Activated gamma-delta T cell treated with Interleukin-2 at 50 U/mL for 16 hours (primary cell): Measurements from ENCODE around the gene S1PR2.
"Not testable (repeated sequence)": the region's sequence is repeated elsewhere in the genome, so short reads cannot be mapped to it uniquely, and the experiment has no call there.

Source experiments
- DNase-seq: peaks from one replicate; pipeline ENCODE4 v3.0.0-alpha.2; 2020

Gene S1PR2

GRCh38 chr19:10252707-10253106, 21.6 kb upstream of the S1PR2 start:
- DNase-seq, result no peak

GRCh38 chr19:10251792-10252694, 20.9 kb upstream of the S1PR2 start, which contains the start of gene MRPL4:
MRPL4 (plus strand) TSS chr19:10252214; CDS start chr19:10252254, 40 bp downstream.
- DNase-seq, result peak; percentile 96

- DNase-seq, result no peak
Measured at GRCh38 chr19:10246511-10246910, 15.4 kb upstream of the S1PR2 start.

DNA sequence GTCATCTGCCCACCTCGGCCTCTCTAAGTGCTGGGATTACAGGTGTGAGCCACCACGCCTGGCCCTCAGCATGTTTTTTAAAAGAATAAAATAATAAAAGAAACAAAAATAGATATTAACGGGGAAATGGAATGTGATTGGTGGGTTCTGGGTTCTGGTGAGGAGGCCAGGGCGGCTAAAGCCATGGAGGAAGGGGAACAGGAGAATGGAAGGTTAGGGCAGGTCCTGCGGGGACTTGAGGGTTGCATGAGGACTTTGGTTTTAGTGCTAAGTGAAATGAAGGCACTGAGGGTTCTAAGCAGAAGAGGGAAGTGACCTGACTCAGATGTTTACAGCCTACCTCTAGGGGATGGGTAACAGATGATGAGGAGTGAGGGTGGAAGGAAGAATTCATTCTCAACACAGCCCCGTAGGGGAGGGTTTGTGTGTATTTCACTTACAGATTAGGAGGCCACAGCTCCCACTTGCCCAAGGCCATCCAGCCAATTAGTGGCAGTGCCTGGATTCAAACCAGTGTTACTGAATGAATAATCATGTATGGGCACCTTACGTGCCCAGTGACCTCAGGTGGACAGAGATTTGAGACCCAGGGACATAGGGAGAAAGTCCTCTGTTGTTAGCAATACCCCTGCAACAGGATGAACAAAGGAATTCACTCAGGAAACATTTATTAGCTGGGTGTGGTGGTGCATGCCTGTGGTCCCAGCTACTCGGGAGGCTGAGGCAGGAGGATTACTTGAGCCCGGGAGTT, 14.2 kb upstream of the S1PR2 start:
- no peak for DNase-seq

DNA sequence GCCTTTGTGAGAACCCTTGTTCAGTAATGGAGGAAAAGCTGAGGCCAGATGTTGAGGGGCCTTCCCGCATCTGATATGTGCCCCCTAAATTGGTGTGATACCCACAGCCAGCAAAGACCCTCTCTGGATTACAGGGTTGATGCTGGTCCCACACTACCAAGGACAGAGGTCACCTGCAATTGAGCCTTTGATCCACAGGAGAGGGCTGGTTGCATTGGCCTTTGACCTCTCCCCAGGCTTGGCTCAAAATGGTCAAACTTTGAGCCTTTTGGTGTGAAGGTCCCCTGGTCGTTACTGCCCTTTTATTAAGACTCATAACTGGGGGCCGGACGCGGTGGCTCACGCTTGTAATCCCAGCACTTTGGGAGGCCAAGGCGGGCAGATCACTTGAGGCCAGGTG, 12.5 kb upstream of the S1PR2 start:
- DNase-seq, result no peak

DNA sequence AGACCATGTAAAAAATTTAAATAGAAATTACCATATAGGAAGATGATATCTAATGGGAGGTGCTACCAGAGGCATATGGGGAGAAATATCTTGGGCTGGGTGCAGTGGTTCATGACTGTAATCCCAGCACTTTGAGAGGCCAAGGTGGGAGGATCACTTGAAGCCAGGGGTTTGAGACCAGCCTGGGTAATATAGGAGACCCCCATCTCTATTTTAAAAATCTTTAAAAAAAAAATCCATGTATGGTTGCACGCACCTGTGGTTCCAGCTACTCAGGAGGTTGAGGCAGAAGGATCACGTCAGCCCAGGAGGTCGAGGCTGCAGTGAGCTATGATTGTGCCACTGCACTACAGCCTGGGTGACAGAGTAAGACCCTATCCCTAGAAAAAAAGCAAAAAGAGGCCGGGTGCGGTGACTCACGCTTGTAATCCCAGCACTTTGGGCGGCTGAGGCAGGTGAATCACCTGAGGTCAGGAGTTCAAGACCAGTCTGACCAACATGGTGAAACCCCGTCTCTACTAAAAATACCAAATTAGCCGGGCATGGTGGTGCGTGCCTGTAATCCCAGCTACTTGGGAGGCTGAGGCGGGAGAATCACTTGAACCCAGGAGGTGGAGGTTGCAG, 10.8 kb upstream of the S1PR2 start:
- not testable (repeated sequence) for DNase-seq

DNA sequence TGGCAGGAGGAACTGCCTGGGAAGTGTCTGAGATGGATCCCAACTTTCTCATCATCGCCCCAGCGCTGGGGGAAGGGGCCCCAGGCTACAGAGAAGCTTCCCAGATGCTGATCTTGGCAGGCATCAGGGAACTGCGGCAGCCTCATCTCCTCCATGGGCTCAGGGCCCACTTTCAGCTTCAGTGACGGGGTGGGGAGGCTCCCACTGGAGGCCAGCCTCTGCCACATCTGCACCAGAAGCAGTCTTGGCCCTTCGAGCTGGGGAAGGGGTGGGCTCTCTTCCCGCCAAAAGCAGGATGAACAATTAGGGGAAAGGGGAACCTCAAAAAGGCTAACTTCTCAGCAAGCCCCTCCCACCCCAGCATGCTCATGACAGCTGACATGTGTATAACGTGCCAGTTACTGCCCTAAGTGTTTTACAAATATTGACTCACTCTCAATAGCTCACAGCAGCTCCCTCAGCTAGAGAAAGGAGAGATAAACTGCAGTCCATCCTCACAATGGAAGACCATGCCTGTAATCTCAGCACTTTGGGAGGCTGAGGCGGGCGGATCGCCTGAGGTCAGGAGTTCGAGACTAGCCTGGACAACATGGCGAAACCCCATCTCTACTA, 7.1 kb upstream of the S1PR2 start:
- DNase-seq, result no peak

DNA sequence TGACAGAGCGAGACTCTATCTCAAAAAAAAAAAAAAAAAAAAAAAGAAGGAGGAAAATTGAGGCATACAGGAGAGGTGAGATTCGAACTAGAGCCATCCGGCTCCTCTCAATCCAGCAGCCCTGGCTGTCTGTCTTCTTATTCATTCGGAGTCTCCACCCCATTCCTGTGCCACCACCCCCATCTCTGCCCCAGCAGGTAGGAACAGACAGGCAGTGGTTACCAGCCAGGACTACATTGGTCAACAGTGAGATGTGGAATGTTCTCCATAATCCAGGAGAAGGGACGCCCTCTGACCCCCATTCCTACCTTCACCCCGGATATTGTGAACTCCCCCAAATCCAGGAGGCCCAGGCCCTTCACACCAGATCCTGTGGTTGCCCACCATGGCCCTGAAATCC, 6.6 kb upstream of the S1PR2 start:
- DNase-seq, result no peak

GRCh38 chr19:10235409-10235808, 4.3 kb upstream of the S1PR2 start:
- DNase-seq, result not testable (repeated sequence)

DNA sequence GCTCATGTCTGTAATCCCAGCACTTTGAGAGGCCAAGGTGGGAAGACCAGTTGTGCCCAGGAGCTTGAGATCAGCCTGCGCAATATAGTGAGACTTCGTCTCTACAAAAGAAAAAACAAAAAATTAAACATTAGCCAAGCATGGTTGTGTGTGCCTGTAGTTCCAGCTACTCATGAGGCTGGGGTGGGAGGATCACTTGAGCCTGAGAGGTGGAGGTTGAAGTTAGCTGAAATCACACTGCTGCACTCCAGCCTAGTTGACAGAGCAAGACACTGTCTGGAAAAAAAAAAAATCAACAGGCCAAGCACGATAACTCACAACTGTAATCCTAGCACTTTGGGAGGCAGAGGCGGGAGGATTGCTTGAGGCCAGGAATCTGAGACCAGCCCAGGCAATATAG, 3.9 kb upstream of the S1PR2 start:
- DNase-seq, result no peak

DNA sequence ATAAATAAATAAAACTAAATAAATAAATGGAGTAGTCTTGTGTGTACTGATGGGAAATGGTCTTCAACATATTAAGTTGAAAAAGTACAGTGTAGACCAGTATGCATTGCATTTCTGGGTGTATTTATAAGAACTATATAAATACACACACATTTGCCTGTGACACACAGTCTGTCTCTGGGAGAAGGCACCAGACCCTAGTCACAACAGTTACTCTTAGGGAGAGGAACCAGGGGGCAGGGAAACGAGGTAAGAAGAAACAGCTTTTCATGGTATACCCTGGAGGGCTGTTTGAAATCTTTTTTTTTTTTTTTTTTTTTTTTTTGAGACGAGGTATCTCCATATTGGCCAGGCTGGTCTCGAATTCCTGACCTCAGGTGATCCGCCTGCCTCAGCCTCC, 2.8 kb upstream of the S1PR2 start:
- no peak for DNase-seq

GRCh38 chr19:10231612-10232228, 589 bp upstream of the S1PR2 start:
- DNase-seq, result no peak

DNA sequence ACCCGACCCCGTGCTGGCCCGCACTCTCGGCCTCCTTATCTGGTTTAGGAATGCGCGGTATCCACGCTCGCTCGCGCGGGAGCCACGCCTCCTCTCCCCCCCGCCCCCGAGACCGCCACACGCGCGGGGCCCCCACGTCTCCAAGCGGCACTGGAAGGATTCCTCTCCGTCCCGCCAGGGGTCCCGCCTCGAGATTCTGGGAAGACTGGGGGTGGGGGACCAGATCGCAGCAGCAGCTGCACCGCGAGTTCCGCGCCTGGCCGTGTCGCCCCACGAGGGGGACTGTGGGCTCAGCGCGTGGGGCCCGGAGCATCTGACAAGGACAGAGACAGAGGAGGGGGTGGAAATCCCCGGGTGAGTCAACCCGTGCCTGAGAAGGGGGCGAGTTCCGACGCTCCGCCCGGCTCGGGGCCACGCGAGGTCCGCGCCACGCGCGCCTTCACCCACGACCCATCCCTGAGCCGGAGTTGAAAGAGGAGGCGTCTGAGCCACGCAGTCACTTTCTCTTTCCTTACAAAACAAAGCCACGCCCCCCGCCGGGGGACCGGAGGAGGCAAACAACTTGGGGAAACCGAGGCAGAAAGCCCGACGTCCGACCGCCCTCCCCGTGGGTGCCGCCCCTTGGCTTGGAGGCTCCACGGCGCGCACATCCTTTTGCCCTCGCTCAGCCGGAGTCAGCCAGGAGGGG, 814 bp downstream of the S1PR2 start:
- DNase-seq, result peak; percentile 34

GRCh38 chr19:10228920-10229319, 2.2 kb downstream of the S1PR2 start:
- peak; percentile 31 for DNase-seq

- no peak for DNase-seq
Measured at GRCh38 chr19:10228393-10228792, 2.7 kb downstream of the S1PR2 start.

DNA sequence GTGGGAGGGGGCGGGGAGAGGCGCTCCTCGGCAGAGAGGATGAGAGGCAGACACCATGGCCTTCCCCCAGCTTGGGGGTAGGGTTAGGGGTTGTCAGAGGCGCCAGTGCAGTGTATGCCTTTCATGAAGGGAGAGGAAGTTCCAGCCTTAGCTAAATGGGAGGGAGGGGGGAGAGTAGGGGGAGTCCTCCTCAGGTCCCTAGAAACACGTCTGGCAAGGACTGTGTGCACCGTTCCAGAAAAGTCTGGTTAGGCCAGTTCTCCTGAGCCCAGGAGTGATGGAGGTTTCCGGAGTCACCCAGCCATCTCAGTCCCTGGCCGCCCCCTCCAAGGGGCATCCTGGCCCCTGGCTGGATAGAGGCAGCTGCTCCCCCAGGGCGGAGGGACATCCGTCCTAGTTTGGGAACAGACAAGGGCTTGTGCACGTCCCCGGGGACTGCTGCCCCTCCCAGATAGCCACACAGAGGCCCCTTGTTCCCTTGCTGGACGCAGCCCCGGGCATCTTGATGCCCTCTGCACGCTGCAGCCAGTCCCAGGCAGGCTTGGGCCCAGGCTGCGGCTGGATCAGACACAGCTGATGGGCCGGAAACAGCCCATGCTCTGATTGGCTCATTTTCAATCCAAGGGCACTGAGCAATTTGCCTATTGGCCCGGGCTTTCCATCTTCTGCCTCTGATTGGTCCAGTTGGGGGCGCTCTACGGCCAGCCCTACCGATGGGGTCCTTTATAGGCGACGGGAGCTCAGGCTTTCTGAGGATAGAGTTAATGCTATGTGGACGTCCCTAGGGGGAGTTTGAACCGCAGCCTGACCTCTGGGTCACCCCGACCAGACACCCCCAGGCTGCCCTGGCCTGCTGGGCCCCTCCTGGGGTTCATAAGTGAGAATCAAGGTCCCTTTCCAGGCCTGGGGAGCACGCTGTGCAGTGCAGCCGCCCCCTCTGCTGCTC, 3.8 kb downstream of the S1PR2 start:
- no peak for DNase-seq

- no peak for DNase-seq
Measured at GRCh38 chr19:10226376-10227025, 4.6 kb downstream of the S1PR2 start.

DNA sequence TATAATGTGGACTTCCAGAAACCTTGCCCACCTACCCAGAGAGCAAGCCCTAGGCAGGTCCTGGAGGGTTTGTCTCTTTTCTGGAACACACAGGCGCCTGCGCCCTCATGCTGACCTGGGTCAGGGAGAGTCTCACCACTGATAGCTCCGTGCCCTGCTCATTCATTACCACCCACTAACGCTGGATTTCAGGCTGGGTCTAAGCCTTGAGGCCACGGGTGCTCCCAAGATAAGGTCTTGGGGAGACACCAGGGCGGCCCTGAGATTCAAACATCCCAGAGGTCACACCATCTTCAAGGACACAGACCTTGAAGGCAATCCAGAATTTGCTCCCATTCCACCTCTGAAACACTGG, 5.1 kb downstream of the S1PR2 start:
- no peak for DNase-seq

DNA sequence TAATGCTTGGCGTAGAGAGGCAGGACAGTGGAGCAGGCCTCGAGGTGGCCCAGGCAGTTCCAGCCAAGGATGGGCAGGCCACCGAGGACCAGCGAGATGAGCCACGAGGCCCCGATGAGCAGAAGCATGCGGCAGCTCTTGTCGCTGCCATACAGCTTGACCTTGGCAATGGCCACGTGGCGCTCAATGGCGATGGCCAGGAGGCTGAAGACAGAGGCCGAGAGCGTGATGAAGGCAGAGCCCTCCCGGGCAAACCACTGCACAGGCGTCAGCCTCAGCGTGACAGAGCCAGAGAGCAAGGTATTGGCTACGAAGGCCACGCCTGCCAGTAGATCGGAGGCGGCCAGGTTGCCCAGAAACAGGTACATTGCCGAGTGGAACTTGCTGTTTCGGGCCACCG, 6.8 kb downstream of the S1PR2 start:
- DNase-seq, result no peak

DNA sequence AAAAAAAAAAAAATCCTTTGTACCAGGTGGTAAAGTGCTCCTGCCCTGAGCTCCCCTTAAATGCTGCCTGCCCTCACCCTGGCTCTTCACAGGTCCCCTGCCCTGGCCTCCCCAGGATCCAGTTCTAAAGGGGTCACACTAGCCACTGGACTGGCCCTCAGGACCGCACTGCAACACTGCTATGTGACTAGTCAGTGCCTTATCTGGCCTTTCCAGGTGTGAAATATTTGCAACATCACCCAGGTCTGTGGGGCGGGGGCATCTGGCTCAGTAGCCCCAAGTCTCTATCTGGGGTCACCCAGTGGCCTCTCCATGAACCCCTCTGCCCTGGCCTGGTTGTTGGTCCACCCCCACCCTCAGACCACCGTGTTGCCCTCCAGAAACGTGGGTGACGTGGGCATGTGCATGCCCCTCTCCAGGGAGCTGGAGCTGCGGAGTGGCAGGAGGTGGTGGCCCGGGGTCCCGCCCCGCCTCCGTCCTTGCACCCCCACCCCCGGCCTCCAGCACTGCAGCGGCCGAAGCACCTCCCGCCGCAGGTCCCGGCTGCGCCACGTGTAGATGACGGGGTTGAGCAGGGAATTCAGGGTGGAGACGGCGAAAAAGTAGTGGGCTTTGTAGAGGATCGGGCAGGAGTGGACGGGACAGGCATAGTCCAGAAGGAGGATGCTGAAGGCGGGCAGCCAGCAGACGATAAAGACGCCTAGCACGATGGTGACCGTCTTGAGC, 7.5 kb downstream of the S1PR2 start:
- DNase-seq, result no peak
